GM12878 (cell line): Measurements from ENCODE around the gene ADD2. TPM values are rescaled to one million over a fixed set of nuclear protein-coding genes. Genes with fewer than 3 reads are reported as not detected.

ENCODE experiments used
- ATAC-seq: fragments of 200-7000 bp; cut with Tn5 transposase; 3 replicates; pipeline ENCODE4 v1.9.1; 2020; ENCODE audit warnings: mild to moderate bottlenecking, moderate library complexity
- BruUV-seq: library from RNA; stranded (reverse); fragments of 400-500 nt; replicated peaks from 2 replicates; lab custom pipeline; 2021; lab: Mats Ljungman, UMichigan
- CTCF ChIA-PET: fragments of 300-600 bp; sonication (Branson Sonifier 250); formaldehyde crosslinking; extraction: SDS; loops from one replicate; lab custom pipeline; 2021; ENCODE audit warnings: inconsistent platforms; lab: Yijun Ruan, JAX
- POLR2A ChIA-PET: fragments of 350-600 bp; formaldehyde crosslinking; extraction: SDS; loops from one replicate; lab custom pipeline; 2021; ENCODE audit warnings: inconsistent platforms; lab: Charles Lee
- RAD21 ChIA-PET: fragments of 300-600 bp; sonication (Branson Sonifier 250); formaldehyde crosslinking; loops from one replicate; lab custom pipeline; 2023; ENCODE audit warnings: antibody characterized with exemption; ENCODE audit not compliant: unreplicated experiment; lab: Charles Lee
- SMC1A ChIA-PET: fragments of 300-600 bp; sonication (Branson Sonifier 250); formaldehyde crosslinking; loops from one replicate; lab custom pipeline; 2023; ENCODE audit not compliant: unreplicated experiment, uncharacterized antibody; lab: Charles Lee
- DNase-seq: peaks from one replicate; pipeline ENCODE4 v3.0.0-alpha.2; 2011; ENCODE audit warnings: low read depth, low spot score
- FAIRE-seq: peaks from 3 replicates; lab custom pipeline; 2011; peaks lifted over from hg19 to GRCh38; lab: Jason Lieb, UNC
- H2AFZ ChIP-seq: 2 replicates; pipeline ENCODE4 v1.6.0; 2011; ENCODE audit warnings: low read depth, low read length, control low read depth; ENCODE audit not compliant: control insufficient read depth
- H3K27ac ChIP-seq: 2 replicates; pipeline ENCODE4 v1.5.1; 2011; ENCODE audit warnings: control low read depth; ENCODE audit not compliant: control insufficient read depth, insufficient read depth
- H3K27me3 ChIP-seq, 2 experiments: replicated peaks in 1 of 2; 2 replicates each; pipeline versions ENCODE4 v1.6.0 to v1.6.1; 2011; ENCODE audit warnings: low read length in 1 of 2; ENCODE audit not compliant: control insufficient read depth in 2 of 2, insufficient read depth in 2 of 2
- H3K36me3 ChIP-seq, 2 experiments: 2 replicates each; pipeline ENCODE4 v1.5.1; 2011; ENCODE audit warnings: low read length in 1 of 2; ENCODE audit not compliant: control insufficient read depth in 2 of 2, insufficient read depth in 2 of 2
- H3K4me1 ChIP-seq: 2 replicates; pipeline ENCODE4 v1.6.1; 2011; ENCODE audit warnings: mild to moderate bottlenecking, low read length, moderate library complexity, mixed read lengths; ENCODE audit not compliant: control insufficient read depth, insufficient read depth
- H3K4me2 ChIP-seq: 2 replicates; pipeline ENCODE4 v1.6.0; 2011; ENCODE audit warnings: control low read depth; ENCODE audit not compliant: control insufficient read depth, insufficient read depth
- H3K4me3 ChIP-seq: fragments of 200-600 bp; sonication (generic); 2 replicates; pipeline ENCODE4 v1.5.1; 2016
- H3K79me2 ChIP-seq: 2 replicates; pipeline ENCODE4 v1.6.0; 2011; ENCODE audit warnings: low read length; ENCODE audit not compliant: control insufficient read depth, insufficient read depth
- H3K9ac ChIP-seq: 2 replicates; pipeline ENCODE4 v1.8.0; 2011; ENCODE audit warnings: low read length, control low read depth, mixed read lengths; ENCODE audit not compliant: control insufficient read depth, insufficient read depth
- H3K9me3 ChIP-seq: replicated peaks from 3 replicates; pipeline ENCODE4 v1.5.1; 2011; ENCODE audit warnings: mild to moderate bottlenecking, low read length; ENCODE audit not compliant: control insufficient read depth, insufficient read depth
- H4K20me1 ChIP-seq: 2 replicates; pipeline ENCODE4 v1.6.0; 2011; ENCODE audit not compliant: control insufficient read depth, insufficient read depth
- BACH1 ChIP-seq: fragments of 450-650 bp; IDR thresholded peaks from 2 replicates; pipeline ENCODE4 v1.6.1; 2017; ENCODE audit warnings: mild to moderate bottlenecking, borderline replicate concordance
- EZH2 ChIP-seq: IDR thresholded peaks from 2 replicates; pipeline ENCODE4 v1.6.1; 2012; ENCODE audit warnings: low read depth, mild to moderate bottlenecking, control low read depth, inconsistent platforms, low read length, borderline replicate concordance; ENCODE audit not compliant: control insufficient read depth
- FOXM1 ChIP-seq: IDR thresholded peaks from 2 replicates; pipeline ENCODE4 v1.6.1; 2012; ENCODE audit warnings: low read depth, mild to moderate bottlenecking, inconsistent platforms, low read length, moderate library complexity
- POLR2AphosphoS2 ChIP-seq: IDR thresholded peaks from 2 replicates; pipeline ENCODE4 v1.6.1; 2011; ENCODE audit warnings: low read depth, mild to moderate bottlenecking, low read length, improper control_type of control experiment, moderate library complexity
- SREBF2 ChIP-seq: IDR thresholded peaks from 2 replicates; pipeline ENCODE4 v1.6.1; 2012; ENCODE audit warnings: mild to moderate bottlenecking, low read length
- ZNF274 ChIP-seq: IDR thresholded peaks from one replicate; pipeline ENCODE4 v1.8.0; 2011; ENCODE audit not compliant: insufficient read length, insufficient read depth
- ZNF592 ChIP-seq: fragments of 450-650 bp; IDR thresholded peaks from 2 replicates; pipeline ENCODE4 v1.6.1; 2017; ENCODE audit warnings: mild to moderate bottlenecking, moderate library complexity
- ZZZ3 ChIP-seq: IDR thresholded peaks from 2 replicates; pipeline ENCODE4 v1.6.1; 2011; ENCODE audit warnings: low read depth; ENCODE audit not compliant: control insufficient read depth, insufficient read length
- WGBS: methylation state at CpG from one replicate; pipeline ENCODE4 v1.1.6; 2016; ENCODE audit warnings: low lambda C conversion rate; ENCODE audit not compliant: insufficient replicate concordance, insufficient coverage; ENCODE audit errors: missing lambda C conversion rate; 5-methylcytosine and 5-hydroxymethylcytosine counted together
- in situ Hi-C: fragments of 300-500 bp; cut with MboI; formaldehyde crosslinking; loops from 9 replicates; pipeline ENCODE4 v1.14.3; 2018; ENCODE audit warnings: mixed read lengths
- intact Hi-C: fragments of 100-400 bp; cut with micrococcal nuclease; formaldehyde crosslinking; loops from one replicate; pipeline ENCODE4 v1.14.2; 2022; ENCODE audit not compliant: unreplicated experiment
- polyA plus RNA-seq, 11 experiments: library from polyadenylated mRNA; depleted of rRNA in 4 of 11; unstranded in 6 of 11; stranded (reverse) in 5 of 11; fragments of >200 nt; fragmentation: Nextera tagmentation in 4 of 11; fragmentation: Illumina TruSeq in 1 of 11; extraction: Ambion mirVana in 4 of 11; extraction: Trizol in 1 of 11; gene quantifications; 1 replicate in 1 of 11; 2 replicates in 10 of 11; pipeline versions ENCODE4 v1.2.1 to v1.2.3, GENCODE V29; 2011 to 2016; ENCODE audit warnings: inconsistent platforms in 2 of 11, missing spikeins in 2 of 11, low read depth in 1 of 11
- total RNA-seq, 4 experiments: library from RNA; depleted of rRNA in 3 of 4; stranded (reverse); fragments of >200 nt in 3 of 4; fragmentation: Illumina TruSeq in 1 of 4; extraction: Trizol in 1 of 4; gene quantifications; 2 replicates each; pipeline versions ENCODE4 v1.2.1 to v1.2.3, GENCODE V29; 2013 to 2021
- TF ChIP-seq, protein P1 (sequence below): fragments of 450-650 bp; formaldehyde crosslinking; IDR thresholded peaks from 2 replicates; pipeline ENCODE4 v1.4.0; 2022; ENCODE audit warnings: mild to moderate bottlenecking, moderate library complexity
- TF ChIP-seq, protein P2 (sequence below): IDR thresholded peaks from 2 replicates; pipeline ENCODE4 v1.6.1; 2012; ENCODE audit warnings: low read depth, low read length, improper control_type of control experiment
- TF ChIP-seq, protein P3 (sequence below): fragments of 450-650 bp; IDR thresholded peaks from 2 replicates; pipeline ENCODE4 v1.6.1; 2018; ENCODE audit warnings: mild to moderate bottlenecking, low read depth, moderate library complexity; ENCODE audit not compliant: partially characterized antibody

Gene ADD2
- total and polyA plus RNA-seq, 10 of the 15 experiments (the other 5 are each of a cell fraction or from before 2014, with no cell fraction given), result 0.05 to 0.13 (median 0.08) TPM; not detected in 7

- ATAC-seq (no peak), DNase-seq (no peak), FAIRE-seq (no peak)
- RAD21 ChIA-PET, result no interaction called here
- intact Hi-C loops (no loop called here), in situ Hi-C loops (no loop called here)
- no peak overlapping the region for H3K9ac ChIP-seq
- H3K27me3 ChIP-seq, result no peaks in the 10 kb centered on the region; a peak in 1 of 4 replicates
- H2AFZ ChIP-seq, result no peak overlapping the region
- no peak overlapping the region for H3K27ac ChIP-seq
- CTCF ChIA-PET, result no interaction called here
- H3K79me2 ChIP-seq, result no peaks in the 10 kb centered on the region
- no peaks in the 10 kb centered on the region for H4K20me1 ChIP-seq
- no TSS peak for BruUV-seq
- SMC1A ChIA-PET, result no interaction called here
- WGBS, result 26% methylated on average over 7 of the region's 7 CpGs
- H3K4me3 ChIP-seq, result no peak overlapping the region
- H3K4me1 ChIP-seq, result no peaks in the 10 kb centered on the region
- POLR2A ChIA-PET, result interaction anchor here (0.5 kb wide), 1 partner anchor 327 kb away, joined by 3 read pairs; no protein-coding TSS in a partner anchor
- no peaks in the 10 kb centered on the region for H3K9me3 ChIP-seq
- H3K4me2 ChIP-seq, result no peak overlapping the region
- no peaks in the 10 kb centered on the region for H3K36me3 ChIP-seq
- TF ChIP-seq ZZZ3 (no peak), SREBF2 (no peak), BACH1 (no peak), ZNF274 (no peak), EZH2 (no peak), FOXM1 (no peak), ZNF592 (no peak), POLR2AphosphoS2 (no peak)
- TF ChIP-seq, protein P1, sequence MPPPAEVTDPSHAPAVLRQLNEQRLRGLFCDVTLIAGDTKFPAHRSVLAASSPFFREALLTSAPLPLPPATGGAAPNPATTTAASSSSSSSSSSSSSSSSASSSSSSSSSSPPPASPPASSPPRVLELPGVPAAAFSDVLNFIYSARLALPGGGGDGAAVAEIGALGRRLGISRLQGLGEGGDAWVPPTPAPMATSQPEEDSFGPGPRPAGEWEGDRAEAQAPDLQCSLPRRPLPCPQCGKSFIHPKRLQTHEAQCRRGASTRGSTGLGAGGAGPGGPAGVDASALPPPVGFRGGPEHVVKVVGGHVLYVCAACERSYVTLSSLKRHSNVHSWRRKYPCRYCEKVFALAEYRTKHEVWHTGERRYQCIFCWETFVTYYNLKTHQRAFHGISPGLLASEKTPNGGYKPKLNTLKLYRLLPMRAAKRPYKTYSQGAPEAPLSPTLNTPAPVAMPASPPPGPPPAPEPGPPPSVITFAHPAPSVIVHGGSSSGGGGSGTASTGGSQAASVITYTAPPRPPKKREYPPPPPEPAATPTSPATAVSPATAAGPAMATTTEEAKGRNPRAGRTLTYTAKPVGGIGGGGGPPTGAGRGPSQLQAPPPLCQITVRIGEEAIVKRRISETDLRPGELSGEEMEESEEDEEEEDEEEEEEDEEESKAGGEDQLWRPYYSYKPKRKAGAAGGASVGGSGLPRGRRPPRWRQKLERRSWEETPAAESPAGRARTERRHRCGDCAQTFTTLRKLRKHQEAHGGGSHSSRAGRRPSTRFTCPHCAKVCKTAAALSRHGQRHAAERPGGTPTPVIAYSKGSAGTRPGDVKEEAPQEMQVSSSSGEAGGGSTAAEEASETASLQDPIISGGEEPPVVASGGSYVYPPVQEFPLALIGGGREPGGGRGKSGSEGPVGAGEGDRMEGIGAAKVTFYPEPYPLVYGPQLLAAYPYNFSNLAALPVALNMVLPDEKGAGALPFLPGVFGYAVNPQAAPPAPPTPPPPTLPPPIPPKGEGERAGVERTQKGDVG (CRISPR knock-in tag), result no peak
- TF ChIP-seq, protein P2, sequence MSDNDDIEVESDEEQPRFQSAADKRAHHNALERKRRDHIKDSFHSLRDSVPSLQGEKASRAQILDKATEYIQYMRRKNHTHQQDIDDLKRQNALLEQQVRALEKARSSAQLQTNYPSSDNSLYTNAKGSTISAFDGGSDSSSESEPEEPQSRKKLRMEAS, result no peak
- TF ChIP-seq, protein P3, sequence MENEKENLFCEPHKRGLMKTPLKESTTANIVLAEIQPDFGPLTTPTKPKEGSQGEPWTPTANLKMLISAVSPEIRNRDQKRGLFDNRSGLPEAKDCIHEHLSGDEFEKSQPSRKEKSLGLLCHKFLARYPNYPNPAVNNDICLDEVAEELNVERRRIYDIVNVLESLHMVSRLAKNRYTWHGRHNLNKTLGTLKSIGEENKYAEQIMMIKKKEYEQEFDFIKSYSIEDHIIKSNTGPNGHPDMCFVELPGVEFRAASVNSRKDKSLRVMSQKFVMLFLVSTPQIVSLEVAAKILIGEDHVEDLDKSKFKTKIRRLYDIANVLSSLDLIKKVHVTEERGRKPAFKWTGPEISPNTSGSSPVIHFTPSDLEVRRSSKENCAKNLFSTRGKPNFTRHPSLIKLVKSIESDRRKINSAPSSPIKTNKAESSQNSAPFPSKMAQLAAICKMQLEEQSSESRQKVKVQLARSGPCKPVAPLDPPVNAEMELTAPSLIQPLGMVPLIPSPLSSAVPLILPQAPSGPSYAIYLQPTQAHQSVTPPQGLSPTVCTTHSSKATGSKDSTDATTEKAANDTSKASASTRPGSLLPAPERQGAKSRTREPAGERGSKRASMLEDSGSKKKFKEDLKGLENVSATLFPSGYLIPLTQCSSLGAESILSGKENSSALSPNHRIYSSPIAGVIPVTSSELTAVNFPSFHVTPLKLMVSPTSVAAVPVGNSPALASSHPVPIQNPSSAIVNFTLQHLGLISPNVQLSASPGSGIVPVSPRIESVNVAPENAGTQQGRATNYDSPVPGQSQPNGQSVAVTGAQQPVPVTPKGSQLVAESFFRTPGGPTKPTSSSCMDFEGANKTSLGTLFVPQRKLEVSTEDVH, result no peak
Measured at GRCh38 chr2:70728128-70728527, 39.9 kb downstream of the ADD2 start.
